GM12892 (cell line): Measurements from ENCODE around the gene CALR.

Source experiments
- DNase-seq: peaks from one replicate; pipeline ENCODE4 v3.0.0; 2011; ENCODE audit not compliant: insufficient read length
- FAIRE-seq: peaks from 2 replicates; lab custom pipeline; 2011; peaks lifted over from hg19 to GRCh38; lab: Jason Lieb, UNC
- POLR2A ChIP-seq: IDR thresholded peaks from 2 replicates; pipeline ENCODE4 v1.6.1; 2011; ENCODE audit warnings: low read depth, low read length, control low read depth
- POLR2AphosphoS5 ChIP-seq: IDR thresholded peaks from 2 replicates; pipeline ENCODE4 v1.6.1; 2011; ENCODE audit warnings: low read depth, low read length, control low read depth
- TAF1 ChIP-seq: IDR thresholded peaks from 2 replicates; pipeline ENCODE4 v1.6.1; 2011; ENCODE audit warnings: low read depth, mild to moderate bottlenecking, control low read depth, low read length, borderline replicate concordance

CALR gene

DNA sequence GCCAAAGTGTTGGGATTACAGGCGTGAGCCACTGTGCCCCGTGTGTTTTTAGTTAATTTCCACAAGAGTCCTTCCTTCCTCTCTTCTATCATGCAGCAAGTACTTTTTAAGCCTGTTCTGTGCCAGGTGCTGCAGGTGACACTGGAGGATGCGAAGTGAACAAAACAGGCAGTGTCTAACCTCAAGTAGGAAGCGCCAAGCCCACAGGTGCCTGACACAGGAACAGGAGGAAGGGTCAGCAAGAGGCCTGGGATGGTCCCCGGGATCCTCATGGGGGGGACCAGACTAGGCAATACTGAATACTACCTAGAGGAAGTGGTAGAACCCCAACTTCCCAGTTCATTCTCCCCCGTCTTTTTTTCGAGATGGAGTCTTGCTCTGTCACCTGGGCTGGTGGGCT lies 1.8 kb upstream of the CALR start:
- DNase-seq: no peak
- TF ChIP-seq POLR2A (no peak), POLR2AphosphoS5 (no peak), TAF1 (no peak)
- FAIRE-seq: no peak

DNA sequence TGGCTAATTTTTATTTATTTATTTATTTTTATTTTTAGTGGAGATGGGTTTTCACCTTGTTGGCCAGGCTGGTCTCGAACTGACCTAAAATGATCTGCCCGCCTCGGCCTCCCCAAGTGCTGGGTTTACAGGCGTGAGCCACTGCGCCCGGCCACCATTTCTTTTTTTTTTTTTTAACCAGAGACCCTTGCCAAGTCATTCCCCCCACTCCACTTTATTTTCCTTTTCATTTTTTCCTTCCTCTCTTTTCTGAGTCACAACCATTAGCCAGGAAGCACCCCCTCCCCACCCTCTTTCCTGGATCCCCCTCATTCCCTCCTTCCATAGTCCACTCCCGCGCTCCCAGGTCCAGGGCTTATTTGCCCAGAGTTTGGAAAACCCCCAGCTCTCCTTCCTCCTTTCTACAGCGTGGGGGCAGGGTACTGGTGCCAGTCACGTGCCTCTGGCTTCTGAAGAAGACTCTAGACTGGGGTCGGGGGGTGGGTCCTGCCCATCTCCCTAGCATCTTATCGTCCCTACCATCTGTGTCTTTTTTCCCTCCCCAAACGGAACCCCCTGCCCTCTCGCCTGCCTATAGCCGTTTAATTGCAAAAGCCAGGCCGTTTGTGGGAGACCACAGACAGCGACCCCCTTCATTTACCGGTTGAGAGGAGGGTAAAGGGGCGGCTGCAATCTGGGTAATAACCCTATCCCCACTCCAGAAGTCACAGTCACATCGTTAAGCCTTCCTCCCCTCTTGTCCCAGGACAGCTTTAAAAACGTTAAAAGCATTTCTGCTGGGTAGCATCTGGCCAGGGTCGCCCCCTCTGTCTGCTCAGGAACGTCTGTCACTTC lies 1.1 kb upstream of the CALR start:
- peak; percentile 46 for FAIRE-seq
- TF ChIP-seq POLR2AphosphoS5 (no peak), POLR2A (no peak)
- no peak for DNase-seq

DNA sequence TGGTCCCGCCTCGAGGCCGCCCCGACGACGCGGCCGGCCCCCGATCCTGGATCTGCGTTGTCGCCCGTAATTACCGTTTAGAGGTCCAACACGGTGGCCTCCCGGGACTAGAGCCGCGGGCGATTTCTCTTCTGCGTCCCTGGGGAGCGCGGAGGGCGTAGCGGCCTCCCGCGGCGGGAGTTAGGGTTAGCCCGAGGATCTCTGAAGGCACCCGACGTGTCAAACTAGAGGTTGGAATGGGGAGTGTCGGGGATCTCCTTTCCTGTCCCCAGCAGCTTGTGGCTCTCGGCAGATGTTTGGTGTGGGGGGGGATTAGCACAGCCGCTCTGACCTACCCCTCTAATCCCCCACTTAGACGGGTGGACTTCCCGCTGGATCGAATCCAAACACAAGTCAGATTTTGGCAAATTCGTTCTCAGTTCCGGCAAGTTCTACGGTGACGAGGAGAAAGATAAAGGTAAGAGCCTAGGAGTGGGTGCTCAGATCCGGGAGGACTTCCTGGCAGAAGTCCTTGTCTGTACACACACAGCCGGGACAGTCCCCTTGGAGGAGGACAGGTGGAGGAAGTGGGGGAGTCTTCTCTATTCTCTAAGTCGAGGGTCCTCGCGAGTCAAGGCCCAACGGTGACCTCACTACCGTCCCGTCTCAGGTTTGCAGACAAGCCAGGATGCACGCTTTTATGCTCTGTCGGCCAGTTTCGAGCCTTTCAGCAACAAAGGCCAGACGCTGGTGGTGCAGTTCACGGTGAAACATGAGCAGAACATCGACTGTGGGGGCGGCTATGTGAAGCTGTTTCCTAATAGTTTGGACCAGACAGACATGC lies 581 bp downstream of the CALR start:
- FAIRE-seq (peak; percentile 46), DNase-seq (no peak)
- no peak for TF ChIP-seq TAF1
- TF ChIP-seq POLR2AphosphoS5: peak; percentile 67; the same call in 1 of the 2 replicates
- no peak for TF ChIP-seq POLR2A

DNA sequence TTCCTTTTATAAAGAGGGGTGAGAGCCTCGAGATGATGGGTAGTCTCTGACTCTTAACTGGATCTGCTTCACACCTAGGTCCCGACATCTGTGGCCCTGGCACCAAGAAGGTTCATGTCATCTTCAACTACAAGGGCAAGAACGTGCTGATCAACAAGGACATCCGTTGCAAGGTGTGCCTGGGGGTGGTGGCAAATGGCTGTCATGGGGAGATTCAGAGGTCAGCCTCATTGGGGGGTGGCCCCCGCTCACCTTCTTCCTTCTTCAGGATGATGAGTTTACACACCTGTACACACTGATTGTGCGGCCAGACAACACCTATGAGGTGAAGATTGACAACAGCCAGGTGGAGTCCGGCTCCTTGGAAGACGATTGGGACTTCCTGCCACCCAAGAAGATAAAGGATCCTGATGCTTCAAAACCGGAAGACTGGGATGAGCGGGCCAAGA lies 1.6 kb downstream of the CALR start:
- 0 out of 2 replicates have a peak, but pooled peaks have one; percentile 4 for TF ChIP-seq POLR2AphosphoS5
- TF ChIP-seq TAF1: no peak
- no peak for TF ChIP-seq POLR2A
- peak; percentile 42 for FAIRE-seq
- DNase-seq: no peak

DNA sequence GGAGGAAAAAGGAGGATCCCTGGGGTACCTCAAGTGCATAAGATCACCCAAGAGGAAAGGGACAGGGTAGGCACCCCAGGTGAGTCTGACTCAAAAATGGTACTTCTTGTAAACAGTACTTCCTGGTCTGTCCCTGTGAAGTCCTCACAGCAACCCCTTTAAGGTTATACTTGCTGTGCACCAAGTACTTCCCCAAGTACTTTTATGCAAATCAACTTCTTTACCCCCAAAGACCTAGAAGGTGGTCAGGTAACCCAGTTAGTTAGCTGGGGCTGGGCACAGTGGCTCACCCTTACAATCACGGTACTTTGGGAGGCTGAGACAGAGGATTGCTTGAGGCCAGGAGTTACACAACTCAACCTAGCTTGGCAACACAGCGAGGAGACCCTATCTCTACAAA lies 2.5 kb downstream of the CALR start:
- TF ChIP-seq POLR2A: no peak
- TF ChIP-seq TAF1: no peak
- TF ChIP-seq POLR2AphosphoS5: no peak
- DNase-seq (no peak), FAIRE-seq (peak; percentile 36)

DNA sequence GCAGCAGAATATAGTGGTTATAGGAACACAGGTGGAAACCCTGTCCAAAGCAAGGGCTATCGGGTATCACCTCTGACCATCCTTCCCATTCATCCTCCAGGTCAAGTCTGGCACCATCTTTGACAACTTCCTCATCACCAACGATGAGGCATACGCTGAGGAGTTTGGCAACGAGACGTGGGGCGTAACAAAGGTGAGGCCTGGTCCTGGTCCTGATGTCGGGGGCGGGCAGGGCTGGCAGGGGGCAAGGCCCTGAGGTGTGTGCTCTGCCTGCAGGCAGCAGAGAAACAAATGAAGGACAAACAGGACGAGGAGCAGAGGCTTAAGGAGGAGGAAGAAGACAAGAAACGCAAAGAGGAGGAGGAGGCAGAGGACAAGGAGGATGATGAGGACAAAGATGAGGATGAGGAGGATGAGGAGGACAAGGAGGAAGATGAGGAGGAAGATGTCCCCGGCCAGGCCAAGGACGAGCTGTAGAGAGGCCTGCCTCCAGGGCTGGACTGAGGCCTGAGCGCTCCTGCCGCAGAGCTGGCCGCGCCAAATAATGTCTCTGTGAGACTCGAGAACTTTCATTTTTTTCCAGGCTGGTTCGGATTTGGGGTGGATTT lies 5.1 kb downstream of the CALR start:
- DNase-seq (no peak), FAIRE-seq (no peak)

DNA sequence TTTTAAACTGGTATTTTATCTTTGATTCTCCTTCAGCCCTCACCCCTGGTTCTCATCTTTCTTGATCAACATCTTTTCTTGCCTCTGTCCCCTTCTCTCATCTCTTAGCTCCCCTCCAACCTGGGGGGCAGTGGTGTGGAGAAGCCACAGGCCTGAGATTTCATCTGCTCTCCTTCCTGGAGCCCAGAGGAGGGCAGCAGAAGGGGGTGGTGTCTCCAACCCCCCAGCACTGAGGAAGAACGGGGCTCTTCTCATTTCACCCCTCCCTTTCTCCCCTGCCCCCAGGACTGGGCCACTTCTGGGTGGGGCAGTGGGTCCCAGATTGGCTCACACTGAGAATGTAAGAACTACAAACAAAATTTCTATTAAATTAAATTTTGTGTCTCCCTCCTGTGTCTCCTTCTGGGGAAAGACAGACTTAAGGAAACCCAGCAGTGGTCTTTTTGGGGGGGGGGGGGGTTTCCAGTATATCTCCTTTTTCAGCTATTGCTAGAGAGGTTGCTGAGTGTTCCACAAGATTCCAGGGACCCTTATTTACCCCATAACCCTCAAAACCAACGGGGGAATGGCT lies 5.8 kb downstream of the CALR start:
- FAIRE-seq: no peak

More for the DNA sequence above, 5.1 kb downstream of the CALR start:
- TF ChIP-seq POLR2AphosphoS5: no peak; the same call in 1 of the 2 replicates
- TF ChIP-seq POLR2A: peak; percentile 48; the same call in 1 of the 2 replicates

DNA sequence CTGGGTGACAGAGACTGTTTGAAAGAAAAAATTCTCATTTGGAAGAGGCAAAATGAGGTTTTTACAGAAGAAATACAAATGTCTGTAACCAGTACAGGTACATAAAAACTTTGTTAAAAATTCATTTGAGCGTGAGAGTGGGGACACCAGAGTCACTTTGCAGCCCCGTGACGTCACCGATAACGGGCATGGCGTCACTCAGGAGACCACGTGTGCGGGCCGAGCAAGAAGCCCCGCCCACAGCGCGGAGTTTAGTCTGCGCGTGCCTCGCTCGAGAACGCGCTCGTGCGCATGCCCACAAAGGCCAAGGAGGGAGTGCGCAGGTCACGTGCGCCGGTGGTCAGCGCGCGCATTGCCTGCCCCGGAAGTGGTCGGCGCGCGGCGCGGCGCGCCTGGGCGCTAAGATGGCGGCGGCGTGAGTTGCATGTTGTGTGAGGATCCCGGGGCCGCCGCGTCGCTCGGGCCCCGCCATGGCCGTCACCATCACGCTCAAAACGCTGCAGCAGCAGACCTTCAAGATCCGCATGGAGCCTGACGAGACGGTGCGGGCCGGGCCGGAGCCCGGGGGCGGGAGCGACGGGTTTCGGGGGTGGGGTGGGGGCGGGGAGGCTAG lies 7.2 kb downstream of the CALR start, which contains the start of gene RAD23A:
TSS of gene RAD23A (plus strand) at position 384 of the 613 bp plus-strand sequence. CDS start at position 471, 87 bp downstream.
- TF ChIP-seq POLR2A (peak; percentile 97), TAF1 (peak; percentile 98), POLR2AphosphoS5 (peak; percentile 99)
- peak; percentile 100 for FAIRE-seq

More for the DNA sequence above, 5.8 kb downstream of the CALR start:
- DNase-seq: no peak
- TF ChIP-seq TAF1: no peak
- no peak for TF ChIP-seq POLR2AphosphoS5
- TF ChIP-seq POLR2A: no peak

DNA sequence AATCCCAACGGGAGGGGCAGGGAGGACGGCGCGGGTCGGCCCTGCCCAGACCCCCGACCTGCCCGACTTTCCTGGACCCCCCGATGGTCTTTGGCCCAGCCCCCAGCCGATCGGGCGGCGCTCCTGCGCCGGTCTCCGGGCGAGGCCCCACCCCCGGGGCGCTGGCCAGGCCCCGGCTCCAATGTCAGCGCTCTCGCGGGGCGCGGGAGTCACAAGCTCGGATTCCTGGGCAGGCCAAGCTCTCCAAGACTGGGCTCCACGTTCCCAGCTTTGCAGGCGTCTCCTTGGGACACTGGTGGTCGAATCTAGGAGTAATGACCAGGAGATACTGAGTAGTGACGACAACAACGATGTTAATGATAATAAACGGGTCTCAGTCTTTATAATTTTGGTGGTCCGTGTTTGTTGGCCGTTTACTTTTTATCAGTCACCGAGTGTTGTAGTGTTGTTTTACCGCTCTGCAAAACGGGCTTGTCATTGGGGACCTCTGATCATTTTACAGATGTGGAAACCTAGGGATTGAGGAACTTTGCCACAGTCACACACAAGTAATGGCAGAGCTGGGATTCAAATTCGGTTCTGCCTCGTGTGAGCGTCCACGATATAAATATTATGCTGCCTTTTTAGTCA lies 7.8 kb downstream of the CALR start:
- TF ChIP-seq TAF1 (no peak), POLR2AphosphoS5 (no peak), POLR2A (no peak)
- peak; percentile 54 for DNase-seq
- FAIRE-seq: peak; percentile 69

More for the DNA sequence above, 7.2 kb downstream of the CALR start, which contains the start of gene RAD23A:
- peak; percentile 89 for DNase-seq
